ENCODE results near the gene TMPRSS7.

TMPRSS7 gene

DNA sequence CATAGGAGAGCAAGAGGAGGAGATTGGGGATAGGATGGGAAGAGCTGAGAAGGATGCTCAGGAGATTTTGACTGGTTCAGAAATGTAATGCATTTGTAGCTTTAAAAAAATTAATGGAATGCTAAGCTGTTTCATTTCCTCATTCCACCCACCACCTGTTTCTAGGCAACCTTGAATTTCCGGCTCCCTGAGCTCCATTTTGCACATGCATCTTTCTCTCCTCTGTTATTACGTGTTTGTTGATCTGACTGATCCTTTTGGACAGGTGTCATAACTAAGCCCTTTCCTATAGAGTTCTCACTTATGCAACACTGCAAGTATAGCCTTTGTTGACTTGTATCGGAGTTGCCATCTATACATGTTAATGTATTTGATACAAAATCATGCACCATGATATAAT, 4.3 kb downstream of the TMPRSS7 start:
- DNase-seq (ENCODE audit: low read depth) = no peak
- TF ChIP-seq CTCF (conservative IDR thresholded peaks at IDR 0.05; ENCODE audit: control insufficient read depth, insufficient read depth, low read depth, low read length) = no peak
- no peak overlapping the region for H3K4me3 ChIP-seq (ENCODE audit: control insufficient read depth, low read depth, low read length)

DNA sequence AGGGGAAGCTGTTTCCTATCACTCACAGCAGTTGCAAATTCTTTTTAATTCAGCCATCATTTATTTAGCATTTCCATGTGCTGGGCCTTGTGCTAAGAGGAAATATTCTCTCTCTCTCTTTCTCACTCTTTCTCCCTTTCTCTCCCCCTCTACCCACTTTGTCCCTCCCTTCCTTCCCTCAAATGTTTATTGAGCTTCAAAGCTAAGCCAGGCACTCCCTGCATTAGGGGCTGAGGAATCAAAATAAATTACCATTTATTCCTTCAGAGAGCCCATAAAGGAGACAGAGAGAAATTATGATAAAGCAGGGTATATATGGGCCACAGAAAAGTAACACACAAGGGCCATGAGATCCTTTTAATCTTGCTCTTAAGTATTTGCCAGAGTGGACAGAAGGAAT, 6.8 kb downstream of the TMPRSS7 start:
- DNase-seq (ENCODE audit: low read depth) = no peak
- TF ChIP-seq CTCF (conservative IDR thresholded peaks at IDR 0.05; ENCODE audit: control insufficient read depth, insufficient read depth, low read depth, low read length) = no peak

DNA sequence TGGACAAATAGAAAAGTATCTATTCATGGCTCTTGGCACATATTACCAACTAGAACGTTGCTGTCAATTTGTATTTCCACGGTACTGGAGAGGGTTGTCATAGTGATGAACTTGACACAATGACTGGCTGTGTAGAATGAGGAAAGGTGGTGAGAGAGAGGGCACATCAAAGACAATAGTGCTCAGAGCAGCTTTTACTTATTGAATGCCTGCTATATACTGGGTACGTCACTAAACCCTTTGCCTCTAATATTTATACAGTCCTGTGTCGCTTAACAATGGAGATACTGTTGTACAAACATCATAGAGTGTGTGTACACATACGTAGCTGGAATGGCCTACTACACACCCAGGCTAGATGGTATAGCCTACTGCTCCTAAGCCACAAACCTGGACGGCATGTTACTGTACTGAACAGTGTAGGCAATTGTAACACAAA, 8.3 kb downstream of the TMPRSS7 start:
- no peak for DNase-seq (ENCODE audit: low read depth)
- TF ChIP-seq CTCF (conservative IDR thresholded peaks at IDR 0.05; ENCODE audit: control insufficient read depth, insufficient read depth, low read depth, low read length) = no peak
- H3K4me3 ChIP-seq (ENCODE audit: control insufficient read depth, low read depth, low read length) = no peak overlapping the region

More for the DNA sequence above, 6.8 kb downstream of the TMPRSS7 start:
- H3K4me3 ChIP-seq (ENCODE audit: control insufficient read depth, low read depth, low read length) = no peak overlapping the region

GRCh38 chr3:112043621-112044201, 9.2 kb downstream of the TMPRSS7 start:
- no peak overlapping the region for H3K4me3 ChIP-seq (ENCODE audit: control insufficient read depth, low read depth, low read length)
- TF ChIP-seq CTCF (conservative IDR thresholded peaks at IDR 0.05; ENCODE audit: control insufficient read depth, insufficient read depth, low read depth, low read length) = peak; percentile 91
- DNase-seq (ENCODE audit: low read depth) = peak; percentile 78

GRCh38 chr3:112046599-112046998, 12.1 kb downstream of the TMPRSS7 start:
- H3K4me3 ChIP-seq (ENCODE audit: control insufficient read depth, low read depth, low read length) = no peak overlapping the region
- no peak for TF ChIP-seq CTCF (conservative IDR thresholded peaks at IDR 0.05; ENCODE audit: control insufficient read depth, insufficient read depth, low read depth, low read length)
- no peak for DNase-seq (ENCODE audit: low read depth)

DNA sequence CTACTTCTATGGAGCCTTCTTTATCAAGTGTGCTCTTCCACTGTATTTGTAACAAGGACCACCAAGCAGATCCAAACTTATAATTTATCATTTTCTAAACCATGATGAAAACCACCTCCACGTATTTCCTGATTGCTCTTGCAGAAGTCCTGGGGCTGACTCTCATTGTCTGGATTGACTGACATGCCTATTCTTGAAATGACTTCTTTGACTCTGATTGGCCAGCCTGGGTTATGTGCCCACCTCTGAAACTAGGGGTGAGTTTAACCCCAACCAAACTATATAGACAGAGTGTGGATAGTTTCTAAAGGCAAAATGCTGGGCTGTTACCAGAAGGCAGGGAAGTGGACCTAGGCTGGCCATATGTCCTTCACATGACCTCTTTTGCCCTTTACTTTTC, 12.7 kb downstream of the TMPRSS7 start:
- TF ChIP-seq CTCF (conservative IDR thresholded peaks at IDR 0.05; ENCODE audit: control insufficient read depth, insufficient read depth, low read depth, low read length) = no peak
- H3K4me3 ChIP-seq (ENCODE audit: control insufficient read depth, low read depth, low read length) = no peak overlapping the region
- DNase-seq (ENCODE audit: low read depth) = no peak

DNA sequence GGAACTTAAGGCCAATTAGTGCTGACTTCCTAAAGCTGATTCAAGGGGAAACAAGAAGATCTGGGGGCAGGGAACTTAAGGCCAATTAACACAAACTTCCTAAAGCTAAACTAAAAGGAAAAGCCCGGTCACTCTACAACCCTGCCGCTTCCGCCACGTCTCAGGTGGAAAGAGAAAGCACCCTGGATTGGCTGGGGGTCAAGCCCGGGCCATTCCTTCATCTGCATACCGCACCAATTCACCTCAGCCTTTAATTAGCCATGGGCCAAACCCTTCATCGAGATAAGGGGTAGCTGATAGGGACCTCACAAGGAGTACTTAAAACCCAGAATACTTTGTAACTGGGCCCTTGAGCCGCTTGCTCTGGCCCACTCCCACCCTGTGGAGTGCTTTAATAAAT, 14.4 kb downstream of the TMPRSS7 start:
- no peak for DNase-seq (ENCODE audit: low read depth)
- TF ChIP-seq CTCF (conservative IDR thresholded peaks at IDR 0.05; ENCODE audit: control insufficient read depth, insufficient read depth, low read depth, low read length) = no peak
- no peak overlapping the region for H3K4me3 ChIP-seq (ENCODE audit: control insufficient read depth, low read depth, low read length)
